GM10266 (cell line): ENCODE measurements around the gene LEO1.

Experiments
- DNase-seq: peaks from one replicate; pipeline ENCODE4 v3.0.0; 2012; ENCODE audit errors: extremely low spot score
- CTCF ChIP-seq: IDR thresholded peaks from 2 replicates; pipeline ENCODE4 v1.5.1; 2012; ENCODE audit warnings: mild to moderate bottlenecking, low read depth; ENCODE audit not compliant: control insufficient read depth, insufficient read depth; ENCODE audit errors: missing control alignments

The LEO1 gene

GRCh38 chr15:51952805-51953204, 18.8 kb downstream of the LEO1 start:
- TF ChIP-seq CTCF = no peak
- no peak for DNase-seq

- no peak for TF ChIP-seq CTCF
- DNase-seq = no peak
These were observed 24.5 kb downstream of the LEO1 start for GRCh38 chr15:51947124-51947523.

GRCh38 chr15:51939216-51939615, 32.4 kb downstream of the LEO1 start:
- no peak for TF ChIP-seq CTCF

GRCh38 chr15:51938286-51938685, 33.3 kb downstream of the LEO1 start:
- DNase-seq = no peak
- TF ChIP-seq CTCF = no peak

More at GRCh38 chr15:51939216-51939615, 32.4 kb downstream of the LEO1 start:
- DNase-seq = no peak

GRCh38 chr15:51936105-51936478, 35.5 kb downstream of the LEO1 start:
- DNase-seq = no peak
- TF ChIP-seq CTCF = no peak

- DNase-seq = peak; percentile 73
- TF ChIP-seq CTCF = no peak
These were observed 36.0 kb downstream of the LEO1 start for GRCh38 chr15:51935466-51936104.

GRCh38 chr15:51932161-51932560, 39.4 kb downstream of the LEO1 start:
- no peak for DNase-seq
- no peak for TF ChIP-seq CTCF
